Sigmoid colon (tissue), 4 donors: ENCODE data around the gene FOXP1.

Experiments used
- CTCF ChIP-seq, 4 experiments: fragments of 450-650 bp in 3 of 4; fragments of 200-600 bp in 1 of 4; IDR thresholded peaks; one replicate each; pipeline ENCODE4 v1.5.1; 2016 to 2019; ENCODE audit warnings: antibody characterized with exemption in 4 of 4, mild to moderate bottlenecking in 3 of 4, moderate library complexity in 2 of 4
- POLR2A ChIP-seq, 2 donors: fragments of 450-650 bp; IDR thresholded peaks; one replicate each; pipeline ENCODE4 v1.6.1; 2016; ENCODE audit warnings: antibody characterized with exemption in 2 of 2, mild to moderate bottlenecking in 2 of 2, moderate library complexity in 2 of 2
- POLR2AphosphoS5 ChIP-seq, 4 donors: sonication (generic); formaldehyde crosslinking; IDR thresholded peaks; one replicate each; pipeline ENCODE4 v1.6.1; 2017; ENCODE audit warnings: antibody characterized with exemption in 4 of 4

- no peak for TF ChIP-seq POLR2A (IDR thresholded peaks at IDR 0.05)
- TF ChIP-seq POLR2AphosphoS5 (IDR thresholded peaks at IDR 0.05): no peak
- TF ChIP-seq CTCF (IDR thresholded peaks at IDR 0.05): no peak
Observed at GRCh38 chr3:71346061-71346460, 237.5 kb downstream of the FOXP1 start.
